Endothelial cell of umbilical vein (primary cell): Measurements from ENCODE around the gene TMEM167B. TPM values are rescaled to one million over a fixed set of nuclear protein-coding genes. Genes with fewer than 3 reads are reported as not detected.

Source experiments
- BruUV-seq: library from RNA; stranded (reverse); fragments of 400-500 nt; replicated peaks from 2 replicates; lab custom pipeline; 2021; lab: Mats Ljungman, UMichigan
- CTCF ChIA-PET: fragments of 300-600, 350-600 bp; sonication (Branson Sonifier 250); formaldehyde crosslinking; loops from one replicate; lab custom pipeline; 2021; ENCODE audit warnings: antibody characterized with exemption, inconsistent platforms; lab: Charles Lee
- POLR2A ChIA-PET: fragments of 300-600, 350-600 bp; sonication (Branson Sonifier 250); formaldehyde crosslinking; loops from one replicate; lab custom pipeline; 2021; ENCODE audit warnings: antibody characterized with exemption, inconsistent platforms; lab: Charles Lee
- DNase-seq: peaks from one replicate; pipeline ENCODE4 v3.0.0-alpha.2; 2011; ENCODE audit warnings: low read depth, low spot score
- FAIRE-seq: peaks from 2 replicates; lab custom pipeline; 2011; peaks lifted over from hg19 to GRCh38; lab: Jason Lieb, UNC
- H2AFZ ChIP-seq: 2 replicates; pipeline ENCODE4 v1.6.0; 2012; ENCODE audit warnings: low read depth, low read length, control low read depth, inconsistent platforms
- H3K27ac ChIP-seq: 2 replicates; pipeline ENCODE4 v1.5.1; 2011; ENCODE audit warnings: low read depth, mild to moderate bottlenecking, control low read depth, low read length, moderate library complexity; ENCODE audit not compliant: insufficient read depth
- H3K27me3 ChIP-seq, 2 experiments: 2 replicates each; pipeline versions ENCODE4 v1.6.0 to v1.6.1; 2011; ENCODE audit warnings: low read length in 2 of 2, mixed read lengths in 1 of 2; ENCODE audit not compliant: control insufficient read depth in 2 of 2, insufficient read depth in 2 of 2
- H3K36me3 ChIP-seq, 2 experiments: 2 replicates in 1 of 2; 3 replicates in 1 of 2; pipeline ENCODE4 v1.5.1; 2011; ENCODE audit warnings: low read length in 2 of 2, mild to moderate bottlenecking in 1 of 2, moderate library complexity in 1 of 2; ENCODE audit not compliant: control insufficient read depth in 2 of 2, insufficient read depth in 2 of 2; ENCODE audit errors: extremely low read depth in 1 of 2
- H3K4me1 ChIP-seq: 3 replicates; pipeline ENCODE4 v1.5.1; 2011; ENCODE audit warnings: mild to moderate bottlenecking, low read length; ENCODE audit not compliant: control insufficient read depth, insufficient read depth; ENCODE audit errors: extremely low read depth
- H3K4me2 ChIP-seq: 2 replicates; pipeline ENCODE4 v1.6.1; 2011; ENCODE audit warnings: low read length, control low read depth, mixed read lengths; ENCODE audit not compliant: insufficient read depth
- H3K4me3 ChIP-seq, 3 experiments: fragments of 200-600 bp in 1 of 3; sonication (generic), shearing (Covaris generic) in 1 of 3; replicated peaks in 1 of 3; 2 replicates each; pipeline ENCODE4 v1.5.1; 2011 to 2016; ENCODE audit warnings: control low read depth in 3 of 3, low read length in 3 of 3, mild to moderate bottlenecking in 2 of 3, inconsistent platforms in 1 of 3, low read depth in 1 of 3, moderate library complexity in 1 of 3; ENCODE audit not compliant: insufficient read depth in 1 of 3
- H3K79me2 ChIP-seq: 2 replicates; pipeline ENCODE4 v1.6.0; 2012; ENCODE audit warnings: low read length, inconsistent platforms; ENCODE audit not compliant: control insufficient read depth, insufficient read depth
- H3K9ac ChIP-seq: replicated peaks from 2 replicates; pipeline ENCODE3; 2011; ENCODE audit warnings: low read length, control low read depth; ENCODE audit not compliant: insufficient read depth; ENCODE audit errors: extremely low read depth
- H3K9me1 ChIP-seq: replicated peaks from 3 replicates; pipeline ENCODE4 v1.6.0; 2011; ENCODE audit warnings: mild to moderate bottlenecking, low read length; ENCODE audit not compliant: control insufficient read depth, insufficient read depth; ENCODE audit errors: extremely low read depth
- H3K9me3 ChIP-seq: replicated peaks from 2 replicates; pipeline ENCODE4 v1.5.1; 2012; ENCODE audit warnings: low read length, inconsistent platforms; ENCODE audit not compliant: control insufficient read depth, insufficient read depth
- H4K20me1 ChIP-seq: replicated peaks from 2 replicates; pipeline ENCODE3; 2011; ENCODE audit warnings: mild to moderate bottlenecking, low read length; ENCODE audit not compliant: control insufficient read depth, insufficient read depth; ENCODE audit errors: extremely low read depth
- CTCF ChIP-seq, 2 donors: IDR thresholded peaks; 1 replicate in 1 of 2; 2 replicates in 1 of 2; pipeline ENCODE4 v1.5.1; 2011; ENCODE audit warnings: low read length in 2 of 2, mild to moderate bottlenecking in 2 of 2, moderate library complexity in 2 of 2, control low read depth in 1 of 2, inconsistent platforms in 1 of 2, low read depth in 1 of 2; ENCODE audit not compliant: insufficient read depth in 1 of 2; ENCODE audit errors: extremely low read depth in 1 of 2
- EZH2 ChIP-seq: IDR thresholded peaks from 2 replicates; pipeline ENCODE4 v1.6.1; 2012; ENCODE audit warnings: borderline replicate concordance, low read depth, mild to moderate bottlenecking, moderate library complexity, low read length, inconsistent platforms; ENCODE audit not compliant: severe bottlenecking
- FOS ChIP-seq: IDR thresholded peaks from 2 replicates; pipeline ENCODE4 v1.6.1; 2011; ENCODE audit warnings: mild to moderate bottlenecking, low read length, moderate library complexity, borderline replicate concordance; ENCODE audit not compliant: insufficient read depth
- GATA2 ChIP-seq: IDR thresholded peaks from 2 replicates; pipeline ENCODE4 v1.7.0; 2011; ENCODE audit warnings: low read depth, mild to moderate bottlenecking, moderate library complexity, mixed read lengths, low read length; ENCODE audit not compliant: insufficient read length, insufficient read depth
- JUN ChIP-seq: IDR thresholded peaks from 2 replicates; pipeline ENCODE4 v1.6.1; 2011; ENCODE audit warnings: borderline replicate concordance, low read depth; ENCODE audit not compliant: insufficient read length, insufficient read depth
- MAX ChIP-seq: IDR thresholded peaks from 2 replicates; pipeline ENCODE4 v1.6.1; 2011; ENCODE audit not compliant: insufficient read depth, insufficient read length
- MYC ChIP-seq: IDR thresholded peaks from one replicate; pipeline ENCODE4 v1.6.1; 2011; ENCODE audit warnings: mild to moderate bottlenecking, low read depth, low read length
- POLR2A ChIP-seq: IDR thresholded peaks from 2 replicates; pipeline ENCODE4 v1.6.1; 2012; ENCODE audit warnings: low read depth, mild to moderate bottlenecking, control low read depth, low read length
- POLR2AphosphoS5 ChIP-seq: IDR thresholded peaks from 2 replicates; pipeline ENCODE4 v1.6.1; 2012; ENCODE audit warnings: low read depth, mild to moderate bottlenecking, control low read depth, low read length, moderate library complexity; ENCODE audit not compliant: insufficient read depth
- dilution Hi-C: fragments of 300-500 bp; cut with MboI; formaldehyde crosslinking; loops from one replicate; pipeline ENCODE4 v1.15.0; 2019; ENCODE audit warnings: low sequenced_read_pairs; ENCODE audit not compliant: extremely low pct_ligation_motif_present
- intact Hi-C: fragments of 100-400 bp; cut with micrococcal nuclease; formaldehyde crosslinking; loops from one replicate; pipeline ENCODE4 v1.10.0; 2022
- polyA plus RNA-seq, 4 experiments: library from polyadenylated mRNA; depleted of rRNA in 3 of 4; stranded (reverse) in 3 of 4; unstranded in 1 of 4; fragments of >200 nt; gene quantifications; 2 replicates each; pipeline versions ENCODE4 v1.2.1 to v1.2.3, GENCODE V29; 2011 to 2012; ENCODE audit warnings: missing spikeins in 1 of 4
- total RNA-seq: library from RNA; stranded (reverse); gene quantifications from 2 replicates; pipeline ENCODE4 v1.2.3, GENCODE V29; 2021

Gene TMEM167B
- total and polyA plus RNA-seq, 2 donors (not counting 3 experiments of a cell fraction or from before 2014, with no cell fraction given): 6.7 to 21.1 TPM

DNA sequence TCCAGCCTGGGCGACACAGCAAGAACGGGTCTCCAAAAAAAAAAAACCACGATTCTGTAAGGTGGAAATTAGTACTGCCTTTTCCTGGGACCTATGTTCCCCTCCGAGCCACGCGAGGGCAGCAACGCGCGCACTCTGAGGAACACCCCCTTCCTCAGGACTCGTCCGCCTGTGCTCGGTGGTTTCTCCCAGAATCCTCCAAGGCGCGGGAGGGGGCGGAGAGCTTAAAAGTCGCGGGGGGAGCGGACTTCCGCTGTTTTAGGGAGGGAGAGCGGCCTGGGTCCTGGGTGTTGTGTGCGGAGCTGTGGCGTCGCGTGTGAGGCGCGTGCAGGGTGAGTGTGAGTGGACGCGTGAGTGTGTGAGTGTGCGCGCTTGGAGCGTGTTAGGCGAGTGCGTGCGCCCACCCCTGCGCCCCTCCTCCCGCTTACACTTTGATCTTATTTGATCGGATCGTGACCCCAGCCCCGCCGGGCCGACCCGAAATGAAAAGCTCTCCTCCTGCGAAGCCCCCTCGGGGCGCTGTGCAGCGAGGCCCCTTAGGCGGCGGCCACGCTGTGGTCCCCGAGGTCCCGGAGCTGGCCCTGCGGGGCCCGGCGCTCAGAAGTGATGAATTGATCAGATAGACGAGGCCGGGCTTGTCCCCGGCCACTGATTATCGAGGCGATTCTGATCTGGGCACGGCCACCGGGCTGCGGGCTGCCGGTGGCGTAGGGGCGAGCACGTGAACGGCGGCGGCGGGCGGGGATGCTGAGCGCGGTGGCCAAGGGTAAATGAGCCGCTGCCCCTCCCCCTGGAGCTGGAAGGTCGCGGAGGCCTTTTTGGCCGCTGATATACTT, 9.6 kb downstream of the TMEM167B start:
- peak; percentile 93 for FAIRE-seq

More for the DNA sequence above, 9.6 kb downstream of the TMEM167B start:
- Histone ChIP-seq H3K9me1 (no peaks in the 10 kb centered on the region), H3K4me1 (no peaks in the 10 kb centered on the region), H3K4me2 (peak overlapping the region; percentile 97), H3K79me2 (peaks cover 14% of the 10 kb centered on the region), H4K20me1 (no peaks in the 10 kb centered on the region), H3K4me3 (peak overlapping the region; percentile 62 to 97 (median 90)), H3K9ac (peak overlapping the region; percentile 96), H2AFZ (peak overlapping the region; percentile 93), H3K27me3 (no peaks in the 10 kb centered on the region), H3K9me3 (no peaks in the 10 kb centered on the region), H3K27ac (peak overlapping the region; percentile 76), H3K36me3 (peaks cover 0 to 2% of the 10 kb centered on the region in 2 experiments)
- POLR2A ChIA-PET: interaction anchor here (0.5 to 1.6 kb wide), 14 partner anchors 9 to 408 kb away, joined by 3 to 15 read pairs (median 4); partner anchors contain the start of genes CLCC1, PRPF38B, TAF13 and TMEM167B
- TF ChIP-seq CTCF (IDR thresholded peaks at IDR 0.05; ENCODE audit: extremely low read depth in 1 of 2, insufficient read depth in 1 of 2, low read depth in 1 of 2, low read length in 2 of 2): peak; percentile 90 to 94
- no peak for TF ChIP-seq EZH2
- no peak for TF ChIP-seq JUN
- no peak for TF ChIP-seq GATA2
- TF ChIP-seq POLR2AphosphoS5: peak; percentile 99
- TF ChIP-seq MAX: peak; percentile 66
- peak; percentile 58 for TF ChIP-seq MYC
- TF ChIP-seq FOS: no peak
- peak; percentile 99 for TF ChIP-seq POLR2A
- CTCF ChIA-PET: interaction anchor here (0.6 to 3.1 kb wide), 26 partner anchors 9 to 367 kb away, joined by 3 to 64 read pairs (median 4); partner anchors contain the start of genes SARS1, SORT1, TAF13 and TMEM167B
- TSS peak; percentile 66 for BruUV-seq
- dilution Hi-C loops: no loop called here
- peak; percentile 95 for DNase-seq
- intact Hi-C loops: loop anchor here (1.0 to 10.0 kb wide), 2 partner anchors 25 to 935 kb away; partner anchors contain the start of gene STRIP1
